HCT116 (cell line): ENCODE measurements around the gene QKI. TPM values are rescaled to one million over a fixed set of nuclear protein-coding genes. Genes with fewer than 3 reads are reported as not detected.

Experiments used
- ATAC-seq: fragments of 200-7000 bp; cut with Tn5 transposase; 2 replicates; pipeline ENCODE4 v1.9.1; 2020; ENCODE audit warnings: mild to moderate bottlenecking, moderate library complexity
- BruUV-seq: library from RNA; stranded (reverse); fragments of 400-500 nt; replicated peaks from 2 replicates; lab custom pipeline; 2021; lab: Mats Ljungman, UMichigan
- CTCF ChIA-PET: fragments of 300-600 bp; sonication (Branson Sonifier 250); formaldehyde crosslinking; loops from one replicate; lab custom pipeline; 2021; ENCODE audit warnings: antibody characterized with exemption; lab: Charles Lee
- POLR2A ChIA-PET: fragments of 300-600, 350-600 bp; sonication (Branson Sonifier 250); formaldehyde crosslinking; loops from one replicate; lab custom pipeline; 2021; ENCODE audit warnings: antibody characterized with exemption; lab: Charles Lee
- RAD21 ChIA-PET, 2 experiments: fragments of 300-600 bp; sonication (Branson Sonifier 250); formaldehyde crosslinking; loops; one replicate each; lab custom pipeline; 2023; ENCODE audit warnings: low total read pairs in 2 of 2; ENCODE audit not compliant: uncharacterized antibody in 2 of 2, unreplicated experiment in 2 of 2, low non-redundant PET in 1 of 2; lab: Charles Lee
- DNase-seq: peaks from one replicate; pipeline ENCODE4 v3.0.0-alpha.2; 2010; ENCODE audit warnings: low read depth, low spot score
- H2AFZ ChIP-seq: fragments of 200-600 bp; shearing (Covaris generic), sonication (generic); 2 replicates; pipeline ENCODE4 v1.6.1; 2017; ENCODE audit warnings: low read depth, mixed run types, mixed read lengths, antibody characterized with exemption, low read length; ENCODE audit not compliant: poor library complexity, severe bottlenecking
- H3K27ac ChIP-seq: 2 replicates; pipeline ENCODE4 v1.5.1; 2012; ENCODE audit warnings: low read depth, low read length
- H3K27me3 ChIP-seq: fragments of 200-600 bp; sonication (generic); 2 replicates; pipeline ENCODE4 v1.6.1; 2016; ENCODE audit warnings: mixed run types, low read length, mixed read lengths; ENCODE audit not compliant: insufficient read depth
- H3K36me3 ChIP-seq, 2 experiments: fragments of 200-500 bp in 1 of 2; fragments of 200-600 bp in 1 of 2; sonication (Bioruptor generic) in 1 of 2; sonication (generic) in 1 of 2; 2 replicates each; pipeline versions ENCODE4 v1.5.1 to v1.6.1; 2014 to 2016; ENCODE audit warnings: low read length in 2 of 2, inconsistent platforms in 1 of 2, mixed read lengths in 1 of 2, mixed run types in 1 of 2; ENCODE audit not compliant: insufficient read depth in 2 of 2, control insufficient read depth in 1 of 2
- H3K4me1 ChIP-seq, 2 experiments: fragments of 200-600 bp in 1 of 2; sonication (generic) in 1 of 2; 2 replicates each; pipeline versions ENCODE4 v1.5.1 to v1.6.1; 2012 to 2017; ENCODE audit warnings: low read length in 2 of 2, inconsistent platforms in 1 of 2, mild to moderate bottlenecking in 1 of 2, mixed read lengths in 1 of 2, mixed run types in 1 of 2, moderate library complexity in 1 of 2; ENCODE audit not compliant: insufficient read depth in 2 of 2, control insufficient read depth in 1 of 2
- H3K4me2 ChIP-seq: fragments of 200-600 bp; sonication (generic); 2 replicates; pipeline ENCODE4 v1.6.1; 2017; ENCODE audit warnings: mixed run types, low read length, mixed read lengths
- H3K4me3 ChIP-seq, 2 experiments: fragments of 200-600 bp in 1 of 2; sonication (generic) in 1 of 2; replicated peaks in 1 of 2; 2 replicates each; pipeline ENCODE4 v1.5.1; 2011 to 2016; ENCODE audit warnings: low read length in 2 of 2, control low read depth in 1 of 2, low read depth in 1 of 2, mild to moderate bottlenecking in 1 of 2, mixed read lengths in 1 of 2, mixed run types in 1 of 2
- H3K79me2 ChIP-seq: fragments of 200-600 bp; sonication (generic); 2 replicates; pipeline ENCODE4 v1.6.1; 2017; ENCODE audit warnings: mild to moderate bottlenecking, mixed run types, low read length, moderate library complexity, mixed read lengths; ENCODE audit not compliant: insufficient read depth
- H3K9ac ChIP-seq: fragments of 200-600 bp; sonication (generic); 2 replicates; pipeline ENCODE4 v1.6.1; 2016; ENCODE audit warnings: low read length, mixed read lengths
- H3K9me2 ChIP-seq: fragments of 200-600 bp; sonication (generic), shearing (Covaris generic); 2 replicates; pipeline ENCODE4 v1.6.1; 2017; ENCODE audit warnings: mixed run types, mild to moderate bottlenecking, moderate library complexity; ENCODE audit not compliant: insufficient read depth
- H3K9me3 ChIP-seq, 2 experiments: fragments of 200-500 bp in 1 of 2; fragments of 200-600 bp in 1 of 2; sonication (Bioruptor generic) in 1 of 2; sonication (generic) in 1 of 2; 2 replicates each; pipeline ENCODE4 v1.6.1; 2014 to 2017; ENCODE audit warnings: low read length in 2 of 2, mixed read lengths in 2 of 2, inconsistent platforms in 1 of 2, low read depth in 1 of 2, mild to moderate bottlenecking in 1 of 2, mixed run types in 1 of 2, moderate library complexity in 1 of 2; ENCODE audit not compliant: control insufficient read depth in 1 of 2, insufficient read depth in 1 of 2
- H4K20me1 ChIP-seq: fragments of 200-600 bp; sonication (generic), shearing (Covaris generic); 2 replicates; pipeline ENCODE4 v1.6.1; 2017; ENCODE audit warnings: mixed run types, mild to moderate bottlenecking, moderate library complexity; ENCODE audit not compliant: insufficient read depth
- CBX3 ChIP-seq: IDR thresholded peaks from 2 replicates; pipeline ENCODE4 v1.6.1; 2012; ENCODE audit warnings: low read depth
- CEBPB ChIP-seq: IDR thresholded peaks from 2 replicates; pipeline ENCODE4 v1.6.1; 2012; ENCODE audit warnings: low read depth
- EGR1 ChIP-seq: IDR thresholded peaks from 2 replicates; pipeline ENCODE4 v1.6.1; 2012; ENCODE audit warnings: low read depth
- EZH2 ChIP-seq: fragments of 200-600 bp; sonication (generic); IDR thresholded peaks from 2 replicates; pipeline ENCODE4 v1.6.1; 2017; ENCODE audit warnings: antibody characterized with exemption, mixed run types
- EZH2phosphoT487 ChIP-seq: fragments of 200-600 bp; IDR thresholded peaks from 2 replicates; pipeline ENCODE4 v1.6.1; 2018; ENCODE audit warnings: antibody characterized with exemption, borderline replicate concordance
- FOSL1 ChIP-seq: IDR thresholded peaks from 2 replicates; pipeline ENCODE4 v1.6.1; 2012; ENCODE audit warnings: low read depth
- JUND ChIP-seq: IDR thresholded peaks from 2 replicates; pipeline ENCODE4 v1.6.1; 2012
- POLR2A ChIP-seq: IDR thresholded peaks from 2 replicates; pipeline ENCODE4 v1.7.0; 2011; ENCODE audit warnings: borderline replicate concordance; ENCODE audit not compliant: insufficient read depth, insufficient read length; ENCODE audit errors: extremely low read depth
- POLR2AphosphoS5 ChIP-seq: IDR thresholded peaks from 2 replicates; pipeline ENCODE4 v1.6.1; 2011; ENCODE audit warnings: mild to moderate bottlenecking, low read depth, low read length, moderate library complexity
- RAD21 ChIP-seq: IDR thresholded peaks from 2 replicates; pipeline ENCODE4 v1.6.1; 2012; ENCODE audit warnings: low read depth, mild to moderate bottlenecking
- SP1 ChIP-seq: IDR thresholded peaks from 2 replicates; pipeline ENCODE4 v1.6.1; 2012; ENCODE audit warnings: low read depth
- SRF ChIP-seq: IDR thresholded peaks from 2 replicates; pipeline ENCODE4 v1.6.1; 2012; ENCODE audit warnings: low read depth
- TCF7L2 ChIP-seq: IDR thresholded peaks from 2 replicates; pipeline ENCODE4 v1.7.0; 2011; ENCODE audit warnings: borderline replicate concordance, inconsistent platforms; ENCODE audit not compliant: insufficient read depth, insufficient read length; ENCODE audit errors: extremely low read depth
- YY1 ChIP-seq: IDR thresholded peaks from 2 replicates; pipeline ENCODE4 v1.6.1; 2011; ENCODE audit warnings: low read length, low read depth, moderate library complexity, mild to moderate bottlenecking; ENCODE audit not compliant: insufficient replicate concordance; ENCODE audit errors: extremely low read depth
- ZFX ChIP-seq: fragments of 450-650 bp; IDR thresholded peaks from 2 replicates; pipeline ENCODE4 v1.6.1; 2017
- intact Hi-C: fragments of 100-400 bp; cut with micrococcal nuclease; formaldehyde crosslinking; loops from 2 replicates; pipeline ENCODE4 v1.10.0; 2022
- total RNA-seq: library from RNA; stranded (reverse); gene quantifications from one replicate; pipeline ENCODE4 v1.2.1, GENCODE V29; 2021; ENCODE audit not compliant: unreplicated experiment
- TF ChIP-seq, protein P1 (sequence below), 3 experiments: fragments of 200-600 bp in 1 of 3; sonication (generic) in 1 of 3; IDR thresholded peaks in 2 of 3; conservative IDR thresholded peaks in 1 of 3; 2 replicates each; pipeline ENCODE4 v1.5.1; 2012 to 2017; ENCODE audit warnings: low read depth in 2 of 3, low read length in 2 of 3, antibody characterized with exemption in 1 of 3, borderline replicate concordance in 1 of 3, control low read depth in 1 of 3, mild to moderate bottlenecking in 1 of 3, mixed read lengths in 1 of 3, mixed run types in 1 of 3, moderate library complexity in 1 of 3; ENCODE audit not compliant: insufficient read depth in 1 of 3
- TF ChIP-seq, protein P2 (sequence below): IDR thresholded peaks from 2 replicates; pipeline ENCODE4 v1.6.1; 2012
- TF ChIP-seq, protein P3 (sequence below): IDR thresholded peaks from 2 replicates; pipeline ENCODE4 v1.6.1; 2012
- TF ChIP-seq, protein P4 (sequence below): IDR thresholded peaks from 2 replicates; pipeline ENCODE4 v1.6.1; 2011; ENCODE audit warnings: mild to moderate bottlenecking, low read length, moderate library complexity; ENCODE audit not compliant: insufficient replicate concordance; ENCODE audit errors: extremely low read depth

QKI gene
- total RNA-seq, 1 experiment from 2014 or later = 35.3 TPM

DNA sequence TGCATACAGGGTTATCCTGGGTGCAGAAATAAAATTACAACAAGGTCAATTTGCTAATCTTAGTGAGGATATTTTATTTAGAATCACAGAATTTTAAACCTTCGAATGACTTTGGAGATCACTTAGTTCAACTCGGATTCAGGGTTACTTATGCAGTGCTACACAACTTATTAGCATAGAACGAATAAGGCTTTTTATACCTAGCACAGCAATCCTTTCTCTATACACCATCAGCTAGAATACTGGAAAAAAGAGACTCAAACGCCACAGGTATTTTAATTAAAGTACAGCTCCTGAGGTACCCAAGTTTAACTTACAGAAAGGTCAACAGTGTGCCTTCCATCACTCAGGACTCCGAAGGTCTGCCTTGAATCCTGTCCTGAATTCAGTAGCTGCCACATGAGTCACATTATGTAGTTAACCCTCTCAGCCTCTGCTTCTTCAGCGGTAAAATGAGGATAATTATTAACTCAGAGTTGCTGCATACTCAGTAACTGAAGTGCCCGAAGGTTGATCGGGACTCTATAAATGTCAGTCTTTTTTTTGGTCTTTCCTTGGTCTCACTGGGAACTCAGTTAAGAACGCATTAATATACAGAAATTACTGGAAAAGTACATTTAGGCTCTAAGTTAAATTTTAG is 6.0 kb upstream of the QKI start (continued):
- TF ChIP-seq, protein P1, sequence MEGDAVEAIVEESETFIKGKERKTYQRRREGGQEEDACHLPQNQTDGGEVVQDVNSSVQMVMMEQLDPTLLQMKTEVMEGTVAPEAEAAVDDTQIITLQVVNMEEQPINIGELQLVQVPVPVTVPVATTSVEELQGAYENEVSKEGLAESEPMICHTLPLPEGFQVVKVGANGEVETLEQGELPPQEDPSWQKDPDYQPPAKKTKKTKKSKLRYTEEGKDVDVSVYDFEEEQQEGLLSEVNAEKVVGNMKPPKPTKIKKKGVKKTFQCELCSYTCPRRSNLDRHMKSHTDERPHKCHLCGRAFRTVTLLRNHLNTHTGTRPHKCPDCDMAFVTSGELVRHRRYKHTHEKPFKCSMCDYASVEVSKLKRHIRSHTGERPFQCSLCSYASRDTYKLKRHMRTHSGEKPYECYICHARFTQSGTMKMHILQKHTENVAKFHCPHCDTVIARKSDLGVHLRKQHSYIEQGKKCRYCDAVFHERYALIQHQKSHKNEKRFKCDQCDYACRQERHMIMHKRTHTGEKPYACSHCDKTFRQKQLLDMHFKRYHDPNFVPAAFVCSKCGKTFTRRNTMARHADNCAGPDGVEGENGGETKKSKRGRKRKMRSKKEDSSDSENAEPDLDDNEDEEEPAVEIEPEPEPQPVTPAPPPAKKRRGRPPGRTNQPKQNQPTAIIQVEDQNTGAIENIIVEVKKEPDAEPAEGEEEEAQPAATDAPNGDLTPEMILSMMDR (IDR thresholded peaks at IDR 0.05 in 2 of 3, conservative IDR thresholded peaks at IDR 0.05 in 1 of 3; ENCODE audit: borderline replicate concordance in 1 of 3, insufficient read depth in 1 of 3, low read depth in 2 of 3, low read length in 2 of 3) = no peak

DNA sequence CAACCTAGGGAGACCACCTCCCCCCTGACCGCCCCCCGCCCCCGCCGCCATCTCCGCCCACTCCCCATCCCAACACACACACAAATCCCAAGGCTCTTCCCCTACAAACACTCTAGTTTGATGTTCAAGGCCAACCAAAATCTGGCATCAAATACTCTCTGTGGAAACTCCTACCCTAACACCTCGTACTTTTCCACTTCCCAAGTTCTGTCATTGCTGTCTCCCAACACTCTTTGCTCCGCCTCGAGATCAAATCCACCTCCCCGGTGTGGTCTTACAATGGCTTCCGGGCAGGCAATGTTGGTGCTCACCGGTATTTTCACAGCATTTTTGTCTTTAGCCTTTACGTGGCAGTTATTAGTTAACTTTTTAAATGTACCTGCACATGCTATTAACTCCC is 4.8 kb upstream of the QKI start:
- ChIA-PET RAD21 (no interaction called here), CTCF (no interaction called here), POLR2A (no interaction called here)
- no peak overlapping the region for H3K4me2 ChIP-seq
- H3K79me2 ChIP-seq = no peaks in the 10 kb centered on the region
- no peak overlapping the region for H3K4me3 ChIP-seq
- no peaks in the 10 kb centered on the region for H3K4me1 ChIP-seq
- no peaks in the 10 kb centered on the region for H3K9me2 ChIP-seq
- no peaks in the 10 kb centered on the region for H3K27me3 ChIP-seq
- H3K36me3 ChIP-seq = no peaks in the 10 kb centered on the region
- ATAC-seq = no peak
- no peak for DNase-seq
- BruUV-seq = no TSS peak
- no peak overlapping the region for H2AFZ ChIP-seq
- H3K27ac ChIP-seq = no peak overlapping the region
- H3K9me3 ChIP-seq = peaks cover 0 to 8% of the 10 kb centered on the region in 2 experiments; a peak in 2 of 4 replicates
- no peaks in the 10 kb centered on the region for H4K20me1 ChIP-seq
- H3K9ac ChIP-seq = no peak overlapping the region
- intact Hi-C loops = loop anchor here (5.0 kb wide), 1 partner anchor 698 kb away; no protein-coding TSS in a partner anchor
- TF ChIP-seq EZH2phosphoT487 (no peak), SRF (no peak), ZFX (no peak), YY1 (no peak), FOSL1 (no peak), EZH2 (no peak), POLR2A (no peak), EGR1 (no peak), CBX3 (no peak), POLR2AphosphoS5 (no peak), RAD21 (no peak), CEBPB (no peak), TCF7L2 (no peak), JUND (no peak), SP1 (no peak)
- TF ChIP-seq, protein P2, sequence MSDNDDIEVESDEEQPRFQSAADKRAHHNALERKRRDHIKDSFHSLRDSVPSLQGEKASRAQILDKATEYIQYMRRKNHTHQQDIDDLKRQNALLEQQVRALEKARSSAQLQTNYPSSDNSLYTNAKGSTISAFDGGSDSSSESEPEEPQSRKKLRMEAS = no peak
- TF ChIP-seq, protein P3, sequence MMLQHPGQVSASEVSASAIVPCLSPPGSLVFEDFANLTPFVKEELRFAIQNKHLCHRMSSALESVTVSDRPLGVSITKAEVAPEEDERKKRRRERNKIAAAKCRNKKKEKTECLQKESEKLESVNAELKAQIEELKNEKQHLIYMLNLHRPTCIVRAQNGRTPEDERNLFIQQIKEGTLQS = no peak
- TF ChIP-seq, protein P4, sequence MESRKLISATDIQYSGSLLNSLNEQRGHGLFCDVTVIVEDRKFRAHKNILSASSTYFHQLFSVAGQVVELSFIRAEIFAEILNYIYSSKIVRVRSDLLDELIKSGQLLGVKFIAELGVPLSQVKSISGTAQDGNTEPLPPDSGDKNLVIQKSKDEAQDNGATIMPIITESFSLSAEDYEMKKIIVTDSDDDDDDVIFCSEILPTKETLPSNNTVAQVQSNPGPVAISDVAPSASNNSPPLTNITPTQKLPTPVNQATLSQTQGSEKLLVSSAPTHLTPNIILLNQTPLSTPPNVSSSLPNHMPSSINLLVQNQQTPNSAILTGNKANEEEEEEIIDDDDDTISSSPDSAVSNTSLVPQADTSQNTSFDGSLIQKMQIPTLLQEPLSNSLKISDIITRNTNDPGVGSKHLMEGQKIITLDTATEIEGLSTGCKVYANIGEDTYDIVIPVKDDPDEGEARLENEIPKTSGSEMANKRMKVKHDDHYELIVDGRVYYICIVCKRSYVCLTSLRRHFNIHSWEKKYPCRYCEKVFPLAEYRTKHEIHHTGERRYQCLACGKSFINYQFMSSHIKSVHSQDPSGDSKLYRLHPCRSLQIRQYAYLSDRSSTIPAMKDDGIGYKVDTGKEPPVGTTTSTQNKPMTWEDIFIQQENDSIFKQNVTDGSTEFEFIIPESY = no peak
- TF ChIP-seq, protein P1 (IDR thresholded peaks at IDR 0.05 in 2 of 3, conservative IDR thresholded peaks at IDR 0.05 in 1 of 3; ENCODE audit: borderline replicate concordance in 1 of 3, insufficient read depth in 1 of 3, low read depth in 2 of 3, low read length in 2 of 3) = no peak
